Endothelial cell of umbilical vein (primary cell): Measurements from ENCODE around the gene CLCN5. TPM values are rescaled to one million over a fixed set of nuclear protein-coding genes. Genes with fewer than 3 reads are reported as not detected.

Experiments
- BruUV-seq: library from RNA; stranded (reverse); fragments of 400-500 nt; replicated peaks from 2 replicates; lab custom pipeline; 2021; lab: Mats Ljungman, UMichigan
- CTCF ChIA-PET: fragments of 300-600, 350-600 bp; sonication (Branson Sonifier 250); formaldehyde crosslinking; loops from one replicate; lab custom pipeline; 2021; ENCODE audit warnings: antibody characterized with exemption, inconsistent platforms; lab: Charles Lee
- POLR2A ChIA-PET: fragments of 300-600, 350-600 bp; sonication (Branson Sonifier 250); formaldehyde crosslinking; loops from one replicate; lab custom pipeline; 2021; ENCODE audit warnings: antibody characterized with exemption, inconsistent platforms; lab: Charles Lee
- DNase-seq: peaks from one replicate; pipeline ENCODE4 v3.0.0-alpha.2; 2011; ENCODE audit warnings: low read depth, low spot score
- FAIRE-seq: peaks from 2 replicates; lab custom pipeline; 2011; peaks lifted over from hg19 to GRCh38; lab: Jason Lieb, UNC
- H2AFZ ChIP-seq: 2 replicates; pipeline ENCODE4 v1.6.0; 2012; ENCODE audit warnings: low read depth, low read length, control low read depth, inconsistent platforms
- H3K27ac ChIP-seq: 2 replicates; pipeline ENCODE4 v1.5.1; 2011; ENCODE audit warnings: low read depth, mild to moderate bottlenecking, control low read depth, low read length, moderate library complexity; ENCODE audit not compliant: insufficient read depth
- H3K27me3 ChIP-seq, 2 experiments: 2 replicates each; pipeline versions ENCODE4 v1.6.0 to v1.6.1; 2011; ENCODE audit warnings: low read length in 2 of 2, mixed read lengths in 1 of 2; ENCODE audit not compliant: control insufficient read depth in 2 of 2, insufficient read depth in 2 of 2
- H3K36me3 ChIP-seq, 2 experiments: 2 replicates in 1 of 2; 3 replicates in 1 of 2; pipeline ENCODE4 v1.5.1; 2011; ENCODE audit warnings: low read length in 2 of 2, mild to moderate bottlenecking in 1 of 2, moderate library complexity in 1 of 2; ENCODE audit not compliant: control insufficient read depth in 2 of 2, insufficient read depth in 2 of 2; ENCODE audit errors: extremely low read depth in 1 of 2
- H3K4me1 ChIP-seq: 3 replicates; pipeline ENCODE4 v1.5.1; 2011; ENCODE audit warnings: mild to moderate bottlenecking, low read length; ENCODE audit not compliant: control insufficient read depth, insufficient read depth; ENCODE audit errors: extremely low read depth
- H3K4me2 ChIP-seq: 2 replicates; pipeline ENCODE4 v1.6.1; 2011; ENCODE audit warnings: low read length, control low read depth, mixed read lengths; ENCODE audit not compliant: insufficient read depth
- H3K4me3 ChIP-seq, 3 experiments: fragments of 200-600 bp in 1 of 3; sonication (generic), shearing (Covaris generic) in 1 of 3; replicated peaks in 1 of 3; 2 replicates each; pipeline ENCODE4 v1.5.1; 2011 to 2016; ENCODE audit warnings: control low read depth in 3 of 3, low read length in 3 of 3, mild to moderate bottlenecking in 2 of 3, inconsistent platforms in 1 of 3, low read depth in 1 of 3, moderate library complexity in 1 of 3; ENCODE audit not compliant: insufficient read depth in 1 of 3
- H3K79me2 ChIP-seq: 2 replicates; pipeline ENCODE4 v1.6.0; 2012; ENCODE audit warnings: low read length, inconsistent platforms; ENCODE audit not compliant: control insufficient read depth, insufficient read depth
- H3K9ac ChIP-seq: replicated peaks from 2 replicates; pipeline ENCODE3; 2011; ENCODE audit warnings: low read length, control low read depth; ENCODE audit not compliant: insufficient read depth; ENCODE audit errors: extremely low read depth
- H3K9me1 ChIP-seq: replicated peaks from 3 replicates; pipeline ENCODE4 v1.6.0; 2011; ENCODE audit warnings: mild to moderate bottlenecking, low read length; ENCODE audit not compliant: control insufficient read depth, insufficient read depth; ENCODE audit errors: extremely low read depth
- H3K9me3 ChIP-seq: replicated peaks from 2 replicates; pipeline ENCODE4 v1.5.1; 2012; ENCODE audit warnings: low read length, inconsistent platforms; ENCODE audit not compliant: control insufficient read depth, insufficient read depth
- H4K20me1 ChIP-seq: replicated peaks from 2 replicates; pipeline ENCODE3; 2011; ENCODE audit warnings: mild to moderate bottlenecking, low read length; ENCODE audit not compliant: control insufficient read depth, insufficient read depth; ENCODE audit errors: extremely low read depth
- EZH2 ChIP-seq: IDR thresholded peaks from 2 replicates; pipeline ENCODE4 v1.6.1; 2012; ENCODE audit warnings: borderline replicate concordance, low read depth, mild to moderate bottlenecking, moderate library complexity, low read length, inconsistent platforms; ENCODE audit not compliant: severe bottlenecking
- FOS ChIP-seq: IDR thresholded peaks from 2 replicates; pipeline ENCODE4 v1.6.1; 2011; ENCODE audit warnings: mild to moderate bottlenecking, low read length, moderate library complexity, borderline replicate concordance; ENCODE audit not compliant: insufficient read depth
- GATA2 ChIP-seq: IDR thresholded peaks from 2 replicates; pipeline ENCODE4 v1.7.0; 2011; ENCODE audit warnings: low read depth, mild to moderate bottlenecking, moderate library complexity, mixed read lengths, low read length; ENCODE audit not compliant: insufficient read length, insufficient read depth
- JUN ChIP-seq: IDR thresholded peaks from 2 replicates; pipeline ENCODE4 v1.6.1; 2011; ENCODE audit warnings: borderline replicate concordance, low read depth; ENCODE audit not compliant: insufficient read length, insufficient read depth
- MYC ChIP-seq: IDR thresholded peaks from one replicate; pipeline ENCODE4 v1.6.1; 2011; ENCODE audit warnings: mild to moderate bottlenecking, low read depth, low read length
- POLR2A ChIP-seq: IDR thresholded peaks from 2 replicates; pipeline ENCODE4 v1.6.1; 2012; ENCODE audit warnings: low read depth, mild to moderate bottlenecking, control low read depth, low read length
- POLR2AphosphoS5 ChIP-seq: IDR thresholded peaks from 2 replicates; pipeline ENCODE4 v1.6.1; 2012; ENCODE audit warnings: low read depth, mild to moderate bottlenecking, control low read depth, low read length, moderate library complexity; ENCODE audit not compliant: insufficient read depth
- dilution Hi-C: fragments of 300-500 bp; cut with MboI; formaldehyde crosslinking; loops from one replicate; pipeline ENCODE4 v1.15.0; 2019; ENCODE audit warnings: low sequenced_read_pairs; ENCODE audit not compliant: extremely low pct_ligation_motif_present
- intact Hi-C: fragments of 100-400 bp; cut with micrococcal nuclease; formaldehyde crosslinking; loops from one replicate; pipeline ENCODE4 v1.10.0; 2022
- polyA plus RNA-seq, 4 experiments: library from polyadenylated mRNA; depleted of rRNA in 3 of 4; stranded (reverse) in 3 of 4; unstranded in 1 of 4; fragments of >200 nt; gene quantifications; 2 replicates each; pipeline versions ENCODE4 v1.2.1 to v1.2.3, GENCODE V29; 2011 to 2012; ENCODE audit warnings: missing spikeins in 1 of 4
- total RNA-seq: library from RNA; stranded (reverse); gene quantifications from 2 replicates; pipeline ENCODE4 v1.2.3, GENCODE V29; 2021
- TF ChIP-seq, protein P1 (sequence below): IDR thresholded peaks from 2 replicates; pipeline ENCODE4 v1.6.1; 2011; ENCODE audit not compliant: insufficient read depth, insufficient read length
- TF ChIP-seq, protein P2 (sequence below), 2 donors: IDR thresholded peaks; 1 replicate in 1 of 2; 2 replicates in 1 of 2; pipeline ENCODE4 v1.5.1; 2011; ENCODE audit warnings: low read length in 2 of 2, mild to moderate bottlenecking in 2 of 2, moderate library complexity in 2 of 2, control low read depth in 1 of 2, inconsistent platforms in 1 of 2, low read depth in 1 of 2; ENCODE audit not compliant: insufficient read depth in 1 of 2; ENCODE audit errors: extremely low read depth in 1 of 2

The CLCN5 gene
- total and polyA plus RNA-seq, 2 donors (not counting 3 experiments of a cell fraction or from before 2014, with no cell fraction given) = 3.1 to 12.9 TPM

DNA sequence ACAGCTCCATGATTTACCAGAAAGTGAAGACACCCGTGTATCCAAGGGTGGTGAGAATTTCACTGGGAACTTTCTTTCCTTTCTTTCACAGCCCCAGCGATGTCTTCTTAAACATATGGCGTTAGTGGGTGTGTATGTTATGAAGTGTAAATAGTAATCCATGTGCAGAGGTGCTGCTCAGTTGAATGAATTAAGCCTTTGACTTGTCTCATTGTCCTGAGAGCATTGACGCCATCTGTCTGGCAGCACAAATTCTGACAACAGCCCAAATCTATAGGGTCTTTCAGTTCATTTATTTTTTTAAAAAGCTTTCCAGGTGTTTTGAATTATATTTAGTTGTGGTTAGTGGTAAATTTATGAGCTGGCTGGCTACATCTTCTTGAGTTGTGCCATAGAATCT, 69.4 kb downstream of the CLCN5 start:
- no TSS peak for BruUV-seq
- ChIA-PET CTCF (interaction anchor here (1.4 kb wide), 1 partner anchor 72 kb away, joined by 5 read pairs; no protein-coding TSS in a partner anchor), POLR2A (no interaction called here)

More for the DNA sequence above, 69.4 kb downstream of the CLCN5 start:
- H3K79me2 ChIP-seq = no peaks in the 10 kb centered on the region
- TF ChIP-seq, protein P1, sequence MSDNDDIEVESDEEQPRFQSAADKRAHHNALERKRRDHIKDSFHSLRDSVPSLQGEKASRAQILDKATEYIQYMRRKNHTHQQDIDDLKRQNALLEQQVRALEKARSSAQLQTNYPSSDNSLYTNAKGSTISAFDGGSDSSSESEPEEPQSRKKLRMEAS = no peak
- TF ChIP-seq, protein P2, sequence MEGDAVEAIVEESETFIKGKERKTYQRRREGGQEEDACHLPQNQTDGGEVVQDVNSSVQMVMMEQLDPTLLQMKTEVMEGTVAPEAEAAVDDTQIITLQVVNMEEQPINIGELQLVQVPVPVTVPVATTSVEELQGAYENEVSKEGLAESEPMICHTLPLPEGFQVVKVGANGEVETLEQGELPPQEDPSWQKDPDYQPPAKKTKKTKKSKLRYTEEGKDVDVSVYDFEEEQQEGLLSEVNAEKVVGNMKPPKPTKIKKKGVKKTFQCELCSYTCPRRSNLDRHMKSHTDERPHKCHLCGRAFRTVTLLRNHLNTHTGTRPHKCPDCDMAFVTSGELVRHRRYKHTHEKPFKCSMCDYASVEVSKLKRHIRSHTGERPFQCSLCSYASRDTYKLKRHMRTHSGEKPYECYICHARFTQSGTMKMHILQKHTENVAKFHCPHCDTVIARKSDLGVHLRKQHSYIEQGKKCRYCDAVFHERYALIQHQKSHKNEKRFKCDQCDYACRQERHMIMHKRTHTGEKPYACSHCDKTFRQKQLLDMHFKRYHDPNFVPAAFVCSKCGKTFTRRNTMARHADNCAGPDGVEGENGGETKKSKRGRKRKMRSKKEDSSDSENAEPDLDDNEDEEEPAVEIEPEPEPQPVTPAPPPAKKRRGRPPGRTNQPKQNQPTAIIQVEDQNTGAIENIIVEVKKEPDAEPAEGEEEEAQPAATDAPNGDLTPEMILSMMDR (IDR thresholded peaks at IDR 0.05; ENCODE audit: extremely low read depth in 1 of 2, insufficient read depth in 1 of 2, low read depth in 1 of 2, low read length in 2 of 2) = no peak
- TF ChIP-seq GATA2 = no peak
- no peak for TF ChIP-seq POLR2AphosphoS5
- TF ChIP-seq JUN = no peak
- TF ChIP-seq POLR2A = no peak
- no peak for TF ChIP-seq EZH2
- TF ChIP-seq FOS = no peak
- no peak for TF ChIP-seq MYC
- no peaks in the 10 kb centered on the region for H3K36me3 ChIP-seq
- no peaks in the 10 kb centered on the region for H3K9me1 ChIP-seq
- H3K27ac ChIP-seq = no peak overlapping the region
- intact Hi-C loops = no loop called here
- dilution Hi-C loops = no loop called here
- H3K4me2 ChIP-seq = no peak overlapping the region
- DNase-seq = no peak
- H4K20me1 ChIP-seq = no peaks in the 10 kb centered on the region
- H3K27me3 ChIP-seq = no peaks in the 10 kb centered on the region
- no peaks in the 10 kb centered on the region for H3K4me1 ChIP-seq
- no peak overlapping the region for H3K4me3 ChIP-seq
- no peak overlapping the region for H3K9ac ChIP-seq
- H2AFZ ChIP-seq = no peak overlapping the region
- no peak for FAIRE-seq
- H3K9me3 ChIP-seq = no peaks in the 10 kb centered on the region
